Endothelial cell (in vitro differentiated cells): Measurements from ENCODE around the gene CTSS. TPM values are rescaled to one million over a fixed set of nuclear protein-coding genes. Genes with fewer than 3 reads are reported as not detected.

Experiments
- DNase-seq: peaks from one replicate; pipeline ENCODE4 v3.0.0; 2021; ENCODE audit warnings: low spot score
- H3K27ac Mint-ChIP-seq: one replicate; pipeline ENCODE4 v1.8.0; 2021; ENCODE audit warnings: mixed read lengths, inconsistent platforms; ENCODE audit not compliant: unreplicated experiment
- H3K27me3 Mint-ChIP-seq: one replicate; pipeline ENCODE4 v1.8.0; 2021; ENCODE audit warnings: mild to moderate bottlenecking, moderate library complexity, mixed read lengths, inconsistent platforms; ENCODE audit not compliant: unreplicated experiment
- H3K36me3 Mint-ChIP-seq: one replicate; pipeline ENCODE4 v1.8.0; 2021; ENCODE audit warnings: mild to moderate bottlenecking, low read depth, mixed read lengths, inconsistent platforms; ENCODE audit not compliant: unreplicated experiment
- H3K4me1 Mint-ChIP-seq: one replicate; pipeline ENCODE4 v1.8.0; 2021; ENCODE audit warnings: mild to moderate bottlenecking, mixed read lengths, inconsistent platforms; ENCODE audit not compliant: unreplicated experiment
- H3K4me3 Mint-ChIP-seq: one replicate; pipeline ENCODE4 v1.8.0; 2021; ENCODE audit warnings: mild to moderate bottlenecking, mixed read lengths, inconsistent platforms; ENCODE audit not compliant: unreplicated experiment
- H3K9me3 Mint-ChIP-seq: one replicate; pipeline ENCODE4 v1.8.0; 2021; ENCODE audit warnings: mixed read lengths, inconsistent platforms; ENCODE audit not compliant: unreplicated experiment
- CTCF ChIP-seq: fragments of 200-600 bp; sonication (generic); IDR thresholded peaks from one replicate; pipeline ENCODE4 v1.5.0; 2021; ENCODE audit warnings: antibody characterized with exemption; ENCODE audit not compliant: unreplicated experiment
- total RNA-seq: library from RNA; stranded (reverse); fragmentation: NEBNext Ultra II Directional; extraction: Animal tissue kit (Norgen Biotek cat#: 25700); gene quantifications from one replicate; pipeline ENCODE4 v1.2.1, GENCODE V29; 2021; ENCODE audit not compliant: unreplicated experiment

CTSS gene
- total RNA-seq, 1 donor from 2014 or later, result 0.33 TPM

- H3K27me3 Mint-ChIP-seq, result no peaks in the 10 kb centered on the region
Observed at GRCh38 chr1:150753416-150753815, 12.2 kb downstream of the CTSS start.

GRCh38 chr1:150751443-150751842 lies 14.1 kb downstream of the CTSS start:
- Mint-ChIP-seq H3K27ac (no peak overlapping the region), H3K4me3 (no peak overlapping the region), H3K36me3 (no peaks in the 10 kb centered on the region), H3K9me3 (no peaks in the 10 kb centered on the region), H3K27me3 (no peaks in the 10 kb centered on the region), H3K4me1 (peaks cover 10% of the 10 kb centered on the region)
- no peak for TF ChIP-seq CTCF
- no peak for DNase-seq

More at GRCh38 chr1:150753416-150753815, 12.2 kb downstream of the CTSS start:
- H3K36me3 Mint-ChIP-seq, result no peaks in the 10 kb centered on the region
- no peak overlapping the region for H3K27ac Mint-ChIP-seq
- no peak for TF ChIP-seq CTCF
- H3K4me3 Mint-ChIP-seq, result no peak overlapping the region
- no peaks in the 10 kb centered on the region for H3K9me3 Mint-ChIP-seq
- peaks cover 10% of the 10 kb centered on the region for H3K4me1 Mint-ChIP-seq
- DNase-seq, result no peak

GRCh38 chr1:150749720-150750311 lies 15.8 kb downstream of the CTSS start:
- H3K36me3 Mint-ChIP-seq, result no peaks in the 10 kb centered on the region

GRCh38 chr1:150748878-150749719 lies 16.5 kb downstream of the CTSS start:
- no peak overlapping the region for H3K4me3 Mint-ChIP-seq
- H3K4me1 Mint-ChIP-seq, result peaks cover 10% of the 10 kb centered on the region
- TF ChIP-seq CTCF, result no peak
- H3K36me3 Mint-ChIP-seq, result no peaks in the 10 kb centered on the region
- H3K9me3 Mint-ChIP-seq, result no peaks in the 10 kb centered on the region
- no peaks in the 10 kb centered on the region for H3K27me3 Mint-ChIP-seq
- DNase-seq, result no peak
- H3K27ac Mint-ChIP-seq, result no peak overlapping the region

More at GRCh38 chr1:150749720-150750311, 15.8 kb downstream of the CTSS start:
- no peaks in the 10 kb centered on the region for H3K27me3 Mint-ChIP-seq
- no peak overlapping the region for H3K27ac Mint-ChIP-seq
- no peak for DNase-seq
- no peak for TF ChIP-seq CTCF
- no peak overlapping the region for H3K4me3 Mint-ChIP-seq
- peaks cover 10% of the 10 kb centered on the region for H3K4me1 Mint-ChIP-seq
- H3K9me3 Mint-ChIP-seq, result no peaks in the 10 kb centered on the region

- no peak for DNase-seq
- H3K27me3 Mint-ChIP-seq, result no peaks in the 10 kb centered on the region
- H3K36me3 Mint-ChIP-seq, result no peaks in the 10 kb centered on the region
- no peaks in the 10 kb centered on the region for H3K9me3 Mint-ChIP-seq
- H3K27ac Mint-ChIP-seq, result no peak overlapping the region
- H3K4me3 Mint-ChIP-seq, result no peak overlapping the region
- no peaks in the 10 kb centered on the region for H3K4me1 Mint-ChIP-seq
- no peak for TF ChIP-seq CTCF
Observed at GRCh38 chr1:150730130-150730721, 35.4 kb downstream of the CTSS start.
